HG03103 (cell line): ENCODE results near the gene VASP.

Source experiments
- ATAC-seq: cut with Tn5 transposase; IDR thresholded peaks from one replicate; pipeline ENCODE4 v1.9.1; 2021; ENCODE audit warnings: low read depth; ENCODE audit not compliant: unreplicated experiment

Gene VASP

GRCh38 chr19:45547211-45547770, 40.0 kb downstream of the VASP start:
- no peak for ATAC-seq

GRCh38 chr19:45547965-45548609, 40.8 kb downstream of the VASP start:
- ATAC-seq, result no peak

GRCh38 chr19:45553464-45553863, 46.2 kb downstream of the VASP start:
- no peak for ATAC-seq

GRCh38 chr19:45554481-45554880, 47.2 kb downstream of the VASP start:
- ATAC-seq, result no peak

- ATAC-seq, result no peak
Observed at GRCh38 chr19:45556835-45557234, 49.6 kb downstream of the VASP start.

GRCh38 chr19:45558399-45558878, 51.2 kb downstream of the VASP start:
- ATAC-seq, result no peak

GRCh38 chr19:45560038-45560437, 52.8 kb downstream of the VASP start:
- ATAC-seq, result no peak

GRCh38 chr19:45560686-45561085, 53.4 kb downstream of the VASP start:
- no peak for ATAC-seq

GRCh38 chr19:45564131-45564780, 57.0 kb downstream of the VASP start:
- no peak for ATAC-seq

GRCh38 chr19:45567609-45568008, 60.3 kb downstream of the VASP start:
- ATAC-seq, result no peak

- ATAC-seq, result no peak
Observed at GRCh38 chr19:45568732-45569131, 61.5 kb downstream of the VASP start.

GRCh38 chr19:45569619-45570421, 62.5 kb downstream of the VASP start:
- ATAC-seq, result no peak

GRCh38 chr19:45571457-45572220, 64.4 kb downstream of the VASP start:
- ATAC-seq, result no peak

GRCh38 chr19:45574526-45574925, 67.2 kb downstream of the VASP start:
- ATAC-seq, result no peak

GRCh38 chr19:45575216-45575615, 67.9 kb downstream of the VASP start:
- ATAC-seq, result no peak
